HepG2 (cell line): ENCODE results near the gene SPATA21. TPM values are rescaled to one million over a fixed set of nuclear protein-coding genes. Genes with fewer than 3 reads are reported as not detected.

Experiments used
- ARNT ChIP-seq: fragments of 450-650 bp; IDR thresholded peaks from 2 replicates; pipeline ENCODE4 v1.6.1; 2017
- CBX5 ChIP-seq: sonication (generic); formaldehyde crosslinking; IDR thresholded peaks from 2 replicates; pipeline ENCODE4 v1.4.0; 2020; ENCODE audit warnings: missing genetic modification reagents, borderline replicate concordance
- ERF ChIP-seq: IDR thresholded peaks from 2 replicates; pipeline ENCODE4 v1.6.1; 2018; ENCODE audit warnings: missing biosample characterization, missing genetic modification reagents
- FOXA3 ChIP-seq: IDR thresholded peaks from 2 replicates; pipeline ENCODE4 v1.6.1; 2016; ENCODE audit warnings: missing genetic modification reagents, missing compliant biosample characterization
- FOXC1 ChIP-seq: sonication (generic); formaldehyde crosslinking; IDR thresholded peaks from 2 replicates; pipeline ENCODE4 v1.8.0; 2022; ENCODE audit warnings: mild to moderate bottlenecking, missing genetic modification reagents, borderline replicate concordance
- FOXK1 ChIP-seq: sonication (generic); formaldehyde crosslinking; IDR thresholded peaks from 2 replicates; pipeline ENCODE4 v1.4.0; 2020; ENCODE audit warnings: low read depth, missing genetic modification reagents, borderline replicate concordance
- HOXA3 ChIP-seq: sonication (generic); formaldehyde crosslinking; IDR thresholded peaks from 2 replicates; pipeline ENCODE4 v1.5.0; 2020; ENCODE audit warnings: missing genetic modification reagents
- JUNB ChIP-seq: sonication (generic); formaldehyde crosslinking; IDR thresholded peaks from 2 replicates; pipeline ENCODE4 v1.8.0; 2022; ENCODE audit warnings: missing genetic modification reagents, mild to moderate bottlenecking, borderline replicate concordance
- KDM2A ChIP-seq: sonication (generic); formaldehyde crosslinking; IDR thresholded peaks from 2 replicates; pipeline ENCODE4 v1.4.0; 2020; ENCODE audit warnings: low read depth, missing genetic modification reagents, borderline replicate concordance
- PAF1 ChIP-seq: IDR thresholded peaks from 2 replicates; pipeline ENCODE4 v1.6.1; 2016; ENCODE audit warnings: missing genetic modification reagents, missing compliant biosample characterization
- POLR2G ChIP-seq: fragments of 200-400 bp; formaldehyde crosslinking; IDR thresholded peaks from 2 replicates; pipeline ENCODE4 v1.6.1; 2018; ENCODE audit warnings: mild to moderate bottlenecking, low read depth, low read length, moderate library complexity
- SETDB1 ChIP-seq: sonication (generic); formaldehyde crosslinking; IDR thresholded peaks from 2 replicates; pipeline ENCODE4 v1.5.1; 2020; ENCODE audit warnings: missing genetic modification reagents, mild to moderate bottlenecking, borderline replicate concordance
- TEAD2 ChIP-seq: sonication (generic); formaldehyde crosslinking; IDR thresholded peaks from 2 replicates; pipeline ENCODE4 v1.9.0; 2021; ENCODE audit warnings: missing genetic modification reagents
- THAP11 ChIP-seq: IDR thresholded peaks from 2 replicates; pipeline ENCODE4 v1.6.1; 2016; ENCODE audit warnings: missing biosample characterization, missing genetic modification reagents
- ZBTB7A ChIP-seq: sonication (generic); formaldehyde crosslinking; IDR thresholded peaks from 2 replicates; pipeline ENCODE4 v1.8.0; 2022; ENCODE audit warnings: mild to moderate bottlenecking, missing genetic modification reagents
- ZEB1 ChIP-seq: IDR thresholded peaks from 2 replicates; pipeline ENCODE4 v1.6.1; 2012; ENCODE audit warnings: mild to moderate bottlenecking, low read depth, inconsistent platforms; ENCODE audit not compliant: insufficient replicate concordance
- ZFX ChIP-seq: sonication (generic); formaldehyde crosslinking; IDR thresholded peaks from 2 replicates; pipeline ENCODE4 v1.4.0; 2020; ENCODE audit warnings: mild to moderate bottlenecking, low read depth, missing genetic modification reagents, moderate library complexity
- ZNF230 ChIP-seq: sonication (generic); formaldehyde crosslinking; IDR thresholded peaks from 2 replicates; pipeline ENCODE4 v1.4.0; 2020; ENCODE audit warnings: mild to moderate bottlenecking, missing genetic modification reagents
- ZNF274 ChIP-seq: sonication (generic); formaldehyde crosslinking; IDR thresholded peaks from 2 replicates; pipeline ENCODE4 v1.5.1; 2020; ENCODE audit warnings: mild to moderate bottlenecking, missing genetic modification reagents
- ZNF775 ChIP-seq: sonication (generic); formaldehyde crosslinking; IDR thresholded peaks from 2 replicates; pipeline ENCODE4 v1.4.0; 2020; ENCODE audit warnings: missing genetic modification reagents, mild to moderate bottlenecking, moderate library complexity, borderline replicate concordance
- ZZZ3 ChIP-seq: sonication (generic); formaldehyde crosslinking; IDR thresholded peaks from 2 replicates; pipeline ENCODE4 v1.4.0; 2020; ENCODE audit warnings: missing genetic modification reagents, mild to moderate bottlenecking, borderline replicate concordance
- polyA plus RNA-seq, 8 experiments: library from polyadenylated mRNA; depleted of rRNA in 3 of 8; stranded (reverse) in 7 of 8; unstranded in 1 of 8; fragments of >200 nt; fragmentation: Illumina TruSeq in 4 of 8; extraction: Trizol in 4 of 8; gene quantifications; 2 replicates each; pipeline versions ENCODE4 v1.2.1 to v1.2.3, GENCODE V29; 2011 to 2016; ENCODE audit warnings: low read depth in 4 of 8, missing spikeins in 1 of 8, mixed read lengths in 1 of 8; ENCODE audit not compliant: insufficient read depth in 1 of 8
- total RNA-seq, 5 experiments: library from RNA; depleted of rRNA; stranded (reverse); fragments of >200 nt; fragmentation: Illumina TruSeq; extraction: Trizol; gene quantifications; 2 replicates each; pipeline ENCODE4 v1.2.3, GENCODE V29; 2016; ENCODE audit warnings: low read depth in 1 of 5
- TF ChIP-seq, protein P1 (sequence below): sonication (generic); formaldehyde crosslinking; conservative IDR thresholded peaks from 2 replicates; pipeline ENCODE4 v1.4.0; 2020; ENCODE audit warnings: mild to moderate bottlenecking, missing genetic modification reagents, moderate library complexity
- TF ChIP-seq, protein P2 (sequence below): sonication (generic); formaldehyde crosslinking; IDR thresholded peaks from 2 replicates; pipeline ENCODE4 v1.5.0; 2020; ENCODE audit warnings: mild to moderate bottlenecking, missing genetic modification reagents, borderline replicate concordance
- TF ChIP-seq, protein P3 (sequence below): sonication (generic); formaldehyde crosslinking; IDR thresholded peaks from 2 replicates; pipeline ENCODE4 v1.4.0; 2020; ENCODE audit warnings: missing genetic modification reagents, borderline replicate concordance

The SPATA21 gene
- total and polyA plus RNA-seq, 2 of the 13 experiments (the other 11 are each of a cell fraction or from before 2014, with no cell fraction given), result 0.80 to 1.4 TPM

DNA sequence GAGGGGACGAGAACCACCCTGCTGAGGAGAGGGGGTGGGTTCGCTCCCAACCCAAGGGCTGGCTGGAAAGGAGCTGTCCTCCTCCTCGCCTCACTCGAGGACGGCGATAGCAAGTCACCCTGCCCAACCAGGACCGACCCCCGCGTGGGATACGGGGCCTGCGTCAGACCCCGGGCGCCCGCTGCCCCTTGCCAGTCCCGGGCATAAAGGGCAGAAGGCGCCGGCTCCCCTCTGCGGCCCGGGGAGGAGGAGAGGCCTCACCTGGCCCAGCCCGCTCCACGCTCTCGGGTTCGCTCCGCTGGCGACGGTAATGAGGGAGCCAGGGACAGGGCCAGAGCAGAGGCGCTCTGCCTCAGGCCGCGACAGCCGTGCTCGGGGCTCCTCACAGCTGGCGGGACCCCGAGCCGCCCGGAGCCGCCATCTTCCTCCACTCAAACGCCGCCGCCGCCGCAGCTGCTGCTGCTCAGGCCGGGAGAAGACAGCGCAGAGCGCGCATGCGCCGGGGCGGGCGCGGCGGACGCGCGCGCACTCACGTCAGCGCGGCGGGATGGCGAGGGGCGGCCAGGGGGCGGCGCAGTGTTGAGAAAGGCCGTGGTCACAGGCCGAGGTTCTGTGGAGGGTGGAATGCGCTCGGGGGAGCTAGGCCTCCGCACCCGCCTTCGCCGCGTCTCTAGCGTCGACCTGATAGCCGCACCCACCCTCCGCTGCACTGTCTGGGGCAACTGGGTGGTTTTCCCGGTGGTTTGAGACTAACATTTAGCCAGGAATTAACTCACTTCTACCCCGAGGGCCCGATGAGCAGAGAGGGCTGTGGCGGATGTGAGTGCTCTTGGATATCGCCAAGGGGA, 85.0 kb downstream of the SPATA21 start, which contains the start of gene FBXO42 (continued):
- peak; percentile 76 for TF ChIP-seq THAP11 (CRISPR knock-in tag)
- no peak for TF ChIP-seq ZNF775 (CRISPR knock-in tag)
- no peak for TF ChIP-seq ZEB1
- peak; percentile 26; the same call in 1 of the 2 replicates for TF ChIP-seq FOXC1 (CRISPR knock-in tag)
- TF ChIP-seq JUNB, result no peak
- TF ChIP-seq, protein P1, sequence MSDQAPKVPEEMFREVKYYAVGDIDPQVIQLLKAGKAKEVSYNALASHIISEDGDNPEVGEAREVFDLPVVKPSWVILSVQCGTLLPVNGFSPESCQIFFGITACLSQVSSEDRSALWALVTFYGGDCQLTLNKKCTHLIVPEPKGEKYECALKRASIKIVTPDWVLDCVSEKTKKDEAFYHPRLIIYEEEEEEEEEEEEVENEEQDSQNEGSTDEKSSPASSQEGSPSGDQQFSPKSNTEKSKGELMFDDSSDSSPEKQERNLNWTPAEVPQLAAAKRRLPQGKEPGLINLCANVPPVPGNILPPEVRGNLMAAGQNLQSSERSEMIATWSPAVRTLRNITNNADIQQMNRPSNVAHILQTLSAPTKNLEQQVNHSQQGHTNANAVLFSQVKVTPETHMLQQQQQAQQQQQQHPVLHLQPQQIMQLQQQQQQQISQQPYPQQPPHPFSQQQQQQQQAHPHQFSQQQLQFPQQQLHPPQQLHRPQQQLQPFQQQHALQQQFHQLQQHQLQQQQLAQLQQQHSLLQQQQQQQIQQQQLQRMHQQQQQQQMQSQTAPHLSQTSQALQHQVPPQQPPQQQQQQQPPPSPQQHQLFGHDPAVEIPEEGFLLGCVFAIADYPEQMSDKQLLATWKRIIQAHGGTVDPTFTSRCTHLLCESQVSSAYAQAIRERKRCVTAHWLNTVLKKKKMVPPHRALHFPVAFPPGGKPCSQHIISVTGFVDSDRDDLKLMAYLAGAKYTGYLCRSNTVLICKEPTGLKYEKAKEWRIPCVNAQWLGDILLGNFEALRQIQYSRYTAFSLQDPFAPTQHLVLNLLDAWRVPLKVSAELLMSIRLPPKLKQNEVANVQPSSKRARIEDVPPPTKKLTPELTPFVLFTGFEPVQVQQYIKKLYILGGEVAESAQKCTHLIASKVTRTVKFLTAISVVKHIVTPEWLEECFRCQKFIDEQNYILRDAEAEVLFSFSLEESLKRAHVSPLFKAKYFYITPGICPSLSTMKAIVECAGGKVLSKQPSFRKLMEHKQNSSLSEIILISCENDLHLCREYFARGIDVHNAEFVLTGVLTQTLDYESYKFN (CRISPR knock-in tag), result peak; percentile 45; the same call in 1 of the 2 replicates
- peak; percentile 90 for TF ChIP-seq POLR2G
- peak; percentile 42; the same call in 1 of the 2 replicates for TF ChIP-seq ERF (CRISPR knock-in tag)
- TF ChIP-seq CBX5 (CRISPR knock-in tag), result no peak
- TF ChIP-seq SETDB1 (CRISPR knock-in tag), result no peak
- peak; percentile 46 for TF ChIP-seq FOXA3 (CRISPR knock-in tag)
- no peak for TF ChIP-seq ZNF230 (CRISPR knock-in tag)
- TF ChIP-seq ZBTB7A (CRISPR knock-in tag), result peak; percentile 15; the same call in 1 of the 2 replicates
- no peak for TF ChIP-seq PAF1 (CRISPR knock-in tag)
- TF ChIP-seq, protein P2, sequence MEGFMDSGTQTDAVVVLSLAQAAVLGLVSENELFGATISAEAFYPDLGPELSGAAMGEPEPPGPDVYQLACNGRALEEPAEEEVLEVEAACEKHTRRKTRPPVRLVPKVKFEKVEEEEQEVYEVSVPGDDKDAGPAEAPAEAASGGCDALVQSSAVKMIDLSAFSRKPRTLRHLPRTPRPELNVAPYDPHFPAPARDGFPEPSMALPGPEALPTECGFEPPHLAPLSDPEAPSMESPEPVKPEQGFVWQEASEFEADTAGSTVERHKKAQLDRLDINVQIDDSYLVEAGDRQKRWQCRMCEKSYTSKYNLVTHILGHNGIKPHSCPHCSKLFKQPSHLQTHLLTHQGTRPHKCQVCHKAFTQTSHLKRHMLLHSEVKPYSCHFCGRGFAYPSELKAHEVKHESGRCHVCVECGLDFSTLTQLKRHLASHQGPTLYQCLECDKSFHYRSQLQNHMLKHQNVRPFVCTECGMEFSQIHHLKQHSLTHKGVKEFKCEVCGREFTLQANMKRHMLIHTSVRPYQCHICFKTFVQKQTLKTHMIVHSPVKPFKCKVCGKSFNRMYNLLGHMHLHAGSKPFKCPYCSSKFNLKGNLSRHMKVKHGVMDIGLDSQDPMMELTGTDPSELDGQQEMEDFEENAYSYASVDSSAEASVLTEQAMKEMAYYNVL (CRISPR knock-in tag), result no peak; the same call in 1 of the 2 replicates
- no peak for TF ChIP-seq ZZZ3 (CRISPR knock-in tag)
- no peak; the same call in 1 of the 2 replicates for TF ChIP-seq ZNF274
- peak; percentile 70 for TF ChIP-seq KDM2A (CRISPR knock-in tag)
- no peak for TF ChIP-seq ARNT
- TF ChIP-seq HOXA3 (CRISPR knock-in tag), result peak; percentile 95
- TF ChIP-seq FOXK1 (CRISPR knock-in tag), result no peak
- peak; percentile 96 for TF ChIP-seq ZFX (CRISPR knock-in tag)
- TF ChIP-seq TEAD2, result no peak
- TF ChIP-seq, protein P3, sequence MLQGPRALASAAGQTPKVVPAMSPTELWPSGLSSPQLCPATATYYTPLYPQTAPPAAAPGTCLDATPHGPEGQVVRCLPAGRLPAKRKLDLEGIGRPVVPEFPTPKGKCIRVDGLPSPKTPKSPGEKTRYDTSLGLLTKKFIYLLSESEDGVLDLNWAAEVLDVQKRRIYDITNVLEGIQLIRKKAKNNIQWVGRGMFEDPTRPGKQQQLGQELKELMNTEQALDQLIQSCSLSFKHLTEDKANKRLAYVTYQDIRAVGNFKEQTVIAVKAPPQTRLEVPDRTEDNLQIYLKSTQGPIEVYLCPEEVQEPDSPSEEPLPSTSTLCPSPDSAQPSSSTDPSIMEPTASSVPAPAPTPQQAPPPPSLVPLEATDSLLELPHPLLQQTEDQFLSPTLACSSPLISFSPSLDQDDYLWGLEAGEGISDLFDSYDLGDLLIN (CRISPR knock-in tag), result no peak
